ENCODE measurements around the gene SACS. TPM values are rescaled to one million over a fixed set of nuclear protein-coding genes. Genes with fewer than 3 reads are reported as not detected.

Gene SACS
- total and polyA plus RNA-seq, 5 donors from 2014 or later: 5.2 to 23.4 (median 6.8) TPM

DNA sequence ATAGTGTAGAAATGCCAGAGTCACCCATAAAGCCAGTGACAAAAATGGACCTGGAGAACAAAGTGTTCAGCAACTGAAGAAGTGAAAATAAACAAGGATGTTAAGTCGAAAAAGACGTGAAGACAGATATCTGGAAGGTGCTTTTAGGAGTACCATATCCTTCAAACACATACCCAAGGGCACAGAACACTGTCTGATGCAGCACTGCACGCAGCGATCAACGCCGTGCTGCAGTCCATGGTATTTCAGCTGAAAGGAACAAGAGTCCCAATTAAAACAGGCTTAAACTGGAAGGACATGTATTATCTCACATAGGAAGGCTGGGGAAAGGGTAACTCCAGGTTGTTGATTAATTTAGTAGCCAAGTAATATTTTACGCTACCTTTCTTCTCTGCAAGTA, 144.5 kb downstream of the SACS start:
- Histone ChIP-seq H3K4me1 (ENCODE audit: control insufficient read depth, insufficient read depth, low read length, poor library complexity, severe bottlenecking) (no peaks in the 10 kb centered on the region), H3K27ac (ENCODE audit: insufficient read depth, low read length, poor library complexity, severe bottlenecking) (no peak overlapping the region), H3K9me3 (ENCODE audit: control insufficient read depth in 2 of 2, low read length in 2 of 2) (no peaks in the 10 kb centered on the region), H3K36me3 (ENCODE audit: control insufficient read depth, insufficient read depth, low read length) (no peaks in the 10 kb centered on the region), H3K27me3 (ENCODE audit: control insufficient read depth, insufficient read depth, low read length) (peaks cover 5% of the 10 kb centered on the region), H3K4me3 (ENCODE audit: low read depth, low read length) (no peak overlapping the region)
- H3K4me1 Mint-ChIP-seq: no peaks in the 10 kb centered on the region
- no peaks in the 10 kb centered on the region for H3K36me3 Mint-ChIP-seq
- no peak overlapping the region for H3K4me3 Mint-ChIP-seq
- H3K9me3 Mint-ChIP-seq: peaks cover 0 to 6% (median 0%) of the 10 kb centered on the region in 7 donors
- ATAC-seq (ENCODE audit: low read depth in 2 of 2) (no peak), DNase-seq (no peak)
- no peak overlapping the region for H3K27ac Mint-ChIP-seq
- H3K27me3 Mint-ChIP-seq: peaks cover 8% of the 10 kb centered on the region

DNA sequence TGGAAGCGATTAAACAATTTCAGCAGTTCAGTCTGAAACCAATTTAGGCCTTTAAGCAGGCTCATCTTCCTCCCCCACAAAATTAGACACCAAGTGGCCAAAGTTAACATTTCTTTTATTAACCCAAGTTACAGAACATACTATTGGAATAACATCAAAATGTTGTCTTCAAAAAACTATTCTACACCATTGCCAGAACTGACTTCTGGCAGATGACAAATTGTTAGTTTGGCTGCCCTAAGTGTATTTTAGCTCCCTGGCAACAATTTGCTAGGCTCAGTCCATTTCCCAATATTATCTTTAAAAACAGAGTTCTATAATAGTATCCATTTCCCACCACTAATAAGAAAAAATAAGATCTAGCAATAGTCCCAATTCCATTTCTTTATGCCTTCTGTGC, 144.9 kb downstream of the SACS start:
- Histone ChIP-seq H3K9me3 (ENCODE audit: control insufficient read depth in 2 of 2, low read length in 2 of 2) (no peaks in the 10 kb centered on the region), H3K27me3 (ENCODE audit: control insufficient read depth, insufficient read depth, low read length) (peaks cover 5% of the 10 kb centered on the region), H3K36me3 (ENCODE audit: control insufficient read depth, insufficient read depth, low read length) (no peaks in the 10 kb centered on the region), H3K27ac (ENCODE audit: insufficient read depth, low read length, poor library complexity, severe bottlenecking) (no peak overlapping the region), H3K4me3 (ENCODE audit: low read depth, low read length) (no peak overlapping the region), H3K4me1 (ENCODE audit: control insufficient read depth, insufficient read depth, low read length, poor library complexity, severe bottlenecking) (no peaks in the 10 kb centered on the region)
- Mint-ChIP-seq H3K4me3 (no peak overlapping the region), H3K36me3 (no peaks in the 10 kb centered on the region), H3K9me3 (peaks cover 0 to 6% (median 0%) of the 10 kb centered on the region in 7 donors), H3K27me3 (peaks cover 8% of the 10 kb centered on the region), H3K4me1 (no peaks in the 10 kb centered on the region), H3K27ac (no peak overlapping the region)
- no peak for ATAC-seq (ENCODE audit: low read depth in 2 of 2)
- no peak for DNase-seq

DNA sequence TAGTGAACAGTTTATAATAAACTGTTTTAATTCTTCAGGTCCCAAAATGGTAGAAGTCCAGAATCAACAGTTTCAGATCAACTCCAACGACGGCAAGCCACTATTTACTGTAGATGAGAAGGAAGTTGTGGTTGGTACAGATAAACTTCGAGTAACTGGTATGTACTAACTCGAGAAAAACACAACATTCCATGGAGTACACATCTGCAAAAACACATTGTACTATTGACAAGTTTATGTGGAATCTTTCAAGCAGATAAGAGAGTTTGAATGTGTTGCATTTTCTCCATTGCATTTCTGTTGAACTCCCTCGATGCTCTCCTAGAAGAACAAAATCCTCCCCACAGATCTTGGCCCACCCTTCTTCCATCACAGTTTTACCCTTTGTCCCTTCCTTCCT, 154.2 kb downstream of the SACS start:
- Mint-ChIP-seq H3K4me1 (no peaks in the 10 kb centered on the region), H3K27ac (no peak overlapping the region), H3K4me3 (no peak overlapping the region), H3K36me3 (no peaks in the 10 kb centered on the region), H3K9me3 (peaks cover 0 to 6% (median 1%) of the 10 kb centered on the region in 7 donors), H3K27me3 (peaks cover 4% of the 10 kb centered on the region)
- H3K4me1 ChIP-seq (ENCODE audit: control insufficient read depth, insufficient read depth, low read length, poor library complexity, severe bottlenecking): no peaks in the 10 kb centered on the region
- DNase-seq (no peak), ATAC-seq (ENCODE audit: low read depth in 2 of 2) (no peak)
- H3K36me3 ChIP-seq (ENCODE audit: control insufficient read depth, insufficient read depth, low read length): no peaks in the 10 kb centered on the region
- H3K4me3 ChIP-seq (ENCODE audit: low read depth, low read length): no peak overlapping the region
- H3K27ac ChIP-seq (ENCODE audit: insufficient read depth, low read length, poor library complexity, severe bottlenecking): no peak overlapping the region
- H3K27me3 ChIP-seq (ENCODE audit: control insufficient read depth, insufficient read depth, low read length): no peaks in the 10 kb centered on the region
- H3K9me3 ChIP-seq (ENCODE audit: control insufficient read depth in 2 of 2, low read length in 2 of 2): peaks cover 0 to 2% of the 10 kb centered on the region in 2 experiments

Other genes starting within 250 kb of the SACS start
- 1.4 TPM for gene TNFRSF19, start 136.7 kb upstream of the SACS start, total RNA-seq
- gene TNFRSF19, start 136.7 kb upstream of the SACS start, polyA plus RNA-seq: 1 to 10 TPM; 1.3 to 5.6 (median 2.2) TPM